Esophagus squamous epithelium (tissue), 5 donors: ENCODE measurements around the gene HELZ2. TPM values are rescaled to one million over a fixed set of nuclear protein-coding genes. Genes with fewer than 3 reads are reported as not detected.
"Not testable (repeated sequence)": the region's sequence is repeated elsewhere in the genome, so short reads cannot be mapped to it uniquely, and the experiment has no call there.

ENCODE experiments used
- DNase-seq: peaks from one replicate; lab custom pipeline; 2025; lab: John Stamatoyannopoulos, UW
- H3K27ac ChIP-seq, 4 donors: fragments of 200-600 bp; sonication (generic); one replicate each; pipeline ENCODE4 v1.5.1; 2016 to 2019; ENCODE audit warnings: mild to moderate bottlenecking in 1 of 4
- H3K27me3 ChIP-seq, 4 donors: fragments of 200-600 bp; sonication (generic); 1 replicate in 3 of 4; 2 replicates in 1 of 4; pipeline versions ENCODE4 v1.5.1 to v1.6.0; 2017 to 2021; ENCODE audit warnings: antibody characterized with exemption in 1 of 4
- H3K36me3 ChIP-seq, 3 donors: fragments of 200-600 bp; sonication (generic); one replicate each; pipeline ENCODE4 v1.5.1; 2016 to 2019
- H3K4me1 ChIP-seq, 3 donors: fragments of 200-600 bp; sonication (generic); one replicate each; pipeline ENCODE4 v1.5.1; 2017 to 2019
- H3K4me3 ChIP-seq, 4 donors: fragments of 200-600 bp; sonication (generic); 1 replicate in 3 of 4; 2 replicates in 1 of 4; pipeline ENCODE4 v1.5.1; 2016 to 2019; ENCODE audit warnings: mild to moderate bottlenecking in 2 of 4, moderate library complexity in 1 of 4
- H3K9me3 ChIP-seq, 3 donors: fragments of 200-600 bp; sonication (generic); one replicate each; pipeline ENCODE4 v1.5.1; 2016 to 2019
- POLR2A ChIP-seq, 4 donors: fragments of 450-650 bp; IDR thresholded peaks; one replicate each; pipeline ENCODE4 v1.6.1; 2017; ENCODE audit warnings: antibody characterized with exemption in 4 of 4, mild to moderate bottlenecking in 4 of 4, moderate library complexity in 3 of 4
- WGBS, 2 donors: methylation state at CpG; one replicate each; pipeline ENCODE4 v1.1.5; 2018; 5-methylcytosine and 5-hydroxymethylcytosine counted together
- intact Hi-C: fragments of 100-400 bp; cut with DNase I; formaldehyde crosslinking; loops from one replicate; pipeline ENCODE4 v1.15.0; 2022
- total RNA-seq, 4 donors: library from RNA; depleted of rRNA; stranded (reverse); fragments of >200 nt; gene quantifications; one replicate each; pipeline ENCODE4 v1.1.0, GENCODE V29; 2016
- TF ChIP-seq, protein P1 (sequence below), 6 experiments: fragments of 450-650 bp in 4 of 6; fragments of 200-600 bp in 2 of 6; sonication (generic) in 2 of 6; IDR thresholded peaks; one replicate each; pipeline ENCODE4 v1.5.1; 2016 to 2019; ENCODE audit warnings: antibody characterized with exemption in 6 of 6, mild to moderate bottlenecking in 4 of 6, moderate library complexity in 4 of 6
- donor health status: DM: yes; HTN: yes; CAD: no.

The HELZ2 gene
- total RNA-seq, 4 donors from 2014 or later = 23.7 to 37.6 (median 31.2) TPM

DNA sequence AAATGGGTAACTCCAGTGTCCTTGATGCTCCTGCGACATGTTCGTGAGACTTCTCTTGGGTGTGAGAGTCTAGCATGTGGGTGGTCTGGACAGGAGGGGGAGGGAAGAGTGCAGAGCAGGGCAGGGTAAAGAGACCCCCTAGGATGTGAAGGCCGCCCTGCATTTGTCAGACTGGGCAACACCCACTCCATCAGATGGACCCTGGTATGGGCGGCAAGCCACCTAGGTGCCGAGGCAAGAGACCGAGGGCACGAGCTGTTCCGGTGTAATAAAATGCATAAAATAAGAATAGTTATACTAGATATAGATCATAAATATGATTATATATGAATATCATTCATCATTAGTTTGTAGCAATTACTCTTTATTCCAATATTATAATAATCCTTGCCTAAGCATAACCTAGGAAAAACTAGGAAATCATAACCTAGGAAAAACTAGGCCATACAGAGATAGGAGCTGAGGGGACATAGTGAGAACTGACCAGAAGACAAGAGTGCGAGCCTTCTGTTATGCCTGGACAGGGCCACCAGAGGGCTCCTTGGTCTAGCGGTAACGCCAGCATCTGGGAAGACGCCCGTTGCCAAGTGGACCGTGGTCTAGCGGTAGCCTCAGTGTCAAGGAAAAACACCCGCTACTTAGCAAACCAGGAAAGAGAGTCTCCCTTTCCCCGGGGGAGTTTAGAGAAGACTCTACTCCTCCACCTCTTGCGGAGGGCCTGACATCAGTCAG, 40.0 kb upstream of the HELZ2 start:
- H3K4me1 ChIP-seq, DNase-seq, H3K9me3 ChIP-seq, H3K27ac ChIP-seq, H3K4me3 ChIP-seq, H3K27me3 ChIP-seq, intact Hi-C loops: not testable (repeated sequence)
- WGBS, 2 donors = 83 to 87% methylated on average over 11 to 15 of the region's 18 CpGs
- peaks cover 0 to 60% (median 0%) of the 10 kb centered on the region in 3 donors for H3K36me3 ChIP-seq
- TF ChIP-seq, protein P1, sequence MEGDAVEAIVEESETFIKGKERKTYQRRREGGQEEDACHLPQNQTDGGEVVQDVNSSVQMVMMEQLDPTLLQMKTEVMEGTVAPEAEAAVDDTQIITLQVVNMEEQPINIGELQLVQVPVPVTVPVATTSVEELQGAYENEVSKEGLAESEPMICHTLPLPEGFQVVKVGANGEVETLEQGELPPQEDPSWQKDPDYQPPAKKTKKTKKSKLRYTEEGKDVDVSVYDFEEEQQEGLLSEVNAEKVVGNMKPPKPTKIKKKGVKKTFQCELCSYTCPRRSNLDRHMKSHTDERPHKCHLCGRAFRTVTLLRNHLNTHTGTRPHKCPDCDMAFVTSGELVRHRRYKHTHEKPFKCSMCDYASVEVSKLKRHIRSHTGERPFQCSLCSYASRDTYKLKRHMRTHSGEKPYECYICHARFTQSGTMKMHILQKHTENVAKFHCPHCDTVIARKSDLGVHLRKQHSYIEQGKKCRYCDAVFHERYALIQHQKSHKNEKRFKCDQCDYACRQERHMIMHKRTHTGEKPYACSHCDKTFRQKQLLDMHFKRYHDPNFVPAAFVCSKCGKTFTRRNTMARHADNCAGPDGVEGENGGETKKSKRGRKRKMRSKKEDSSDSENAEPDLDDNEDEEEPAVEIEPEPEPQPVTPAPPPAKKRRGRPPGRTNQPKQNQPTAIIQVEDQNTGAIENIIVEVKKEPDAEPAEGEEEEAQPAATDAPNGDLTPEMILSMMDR (IDR thresholded peaks at IDR 0.05) = peak in 4 of 6 experiments; percentile 16 to 40 (median 30)

DNA sequence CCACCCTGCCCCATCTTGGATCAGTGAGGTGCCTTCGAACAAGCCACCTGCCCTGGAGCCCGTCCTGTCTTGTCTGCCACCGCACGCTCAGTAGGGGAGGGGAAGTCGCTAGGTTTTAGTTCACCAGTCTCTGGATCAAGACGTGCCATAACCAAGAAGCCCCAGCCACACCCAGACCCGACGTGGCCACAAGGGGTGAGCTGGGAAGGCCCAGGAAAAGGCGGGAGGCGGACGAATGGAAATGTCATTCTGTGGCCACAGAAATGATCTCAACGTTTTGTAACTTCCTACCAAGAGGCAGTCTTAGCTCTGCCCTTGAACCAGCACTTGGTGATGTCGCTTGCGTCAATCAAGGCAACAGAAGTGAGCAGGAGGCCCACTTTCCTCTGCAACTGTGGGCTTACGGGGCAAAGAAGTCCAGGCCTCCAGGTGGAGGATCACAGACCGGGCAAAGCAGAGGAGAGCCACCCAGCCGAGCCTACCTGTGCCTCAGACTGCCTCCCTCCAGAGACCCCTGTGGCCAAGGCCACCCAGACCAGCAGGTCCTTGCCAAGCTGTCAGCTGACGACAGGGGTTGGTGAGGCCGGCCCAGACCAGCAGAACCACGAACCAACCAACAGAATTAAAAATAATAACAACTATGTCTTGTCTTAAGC, 38.4 kb upstream of the HELZ2 start:
- Histone ChIP-seq H3K36me3 (peaks cover 0 to 44% (median 0%) of the 10 kb centered on the region in 3 donors), H3K9me3 (no peaks in the 10 kb centered on the region), H3K4me1 (peaks cover 0 to 5% (median 0%) of the 10 kb centered on the region in 3 donors), H3K4me3 (no peak overlapping the region), H3K27ac (no peak overlapping the region), H3K27me3 (no peaks in the 10 kb centered on the region)
- intact Hi-C loops = no loop called here
- DNase-seq = no peak
- TF ChIP-seq, protein P1 (IDR thresholded peaks at IDR 0.05) = no peak
- no peak for TF ChIP-seq POLR2A (IDR thresholded peaks at IDR 0.05)
- 63 to 67% methylated on average over 14 to 16 of the region's 20 CpGs for WGBS, 2 donors

DNA sequence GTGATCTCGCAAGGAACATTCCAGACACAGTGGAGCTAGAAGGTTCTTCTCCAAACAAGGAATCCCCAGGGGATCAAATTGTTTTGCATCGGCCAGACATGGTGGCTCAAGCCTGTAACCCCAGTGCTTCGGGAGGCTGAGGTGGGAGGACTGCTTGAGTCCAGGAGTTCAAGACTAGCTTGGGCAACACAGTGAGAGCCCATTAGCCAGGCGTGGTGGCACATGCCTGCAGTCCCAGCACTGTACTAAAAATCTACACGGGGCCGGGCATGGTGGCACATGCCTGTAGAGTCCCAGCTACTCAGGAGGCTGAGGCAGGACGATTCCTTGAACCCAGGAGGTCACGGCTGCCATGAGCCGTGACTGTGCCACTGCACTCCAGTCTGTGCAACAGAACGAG, 37.6 kb upstream of the HELZ2 start:
- no peak overlapping the region for H3K27ac ChIP-seq
- intact Hi-C loops = no loop called here
- peaks cover 0 to 5% (median 0%) of the 10 kb centered on the region in 3 donors for H3K4me1 ChIP-seq
- H3K27me3 ChIP-seq = no peaks in the 10 kb centered on the region
- WGBS, 2 donors = 79 to 89% methylated on average over 3 to 8 of the region's 10 CpGs
- no peak for TF ChIP-seq POLR2A (IDR thresholded peaks at IDR 0.05)
- TF ChIP-seq, protein P1 (IDR thresholded peaks at IDR 0.05) = no peak
- no peaks in the 10 kb centered on the region for H3K9me3 ChIP-seq
- no peak for DNase-seq
- no peak overlapping the region for H3K4me3 ChIP-seq
- H3K36me3 ChIP-seq = peaks cover 0 to 38% (median 0%) of the 10 kb centered on the region in 3 donors

DNA sequence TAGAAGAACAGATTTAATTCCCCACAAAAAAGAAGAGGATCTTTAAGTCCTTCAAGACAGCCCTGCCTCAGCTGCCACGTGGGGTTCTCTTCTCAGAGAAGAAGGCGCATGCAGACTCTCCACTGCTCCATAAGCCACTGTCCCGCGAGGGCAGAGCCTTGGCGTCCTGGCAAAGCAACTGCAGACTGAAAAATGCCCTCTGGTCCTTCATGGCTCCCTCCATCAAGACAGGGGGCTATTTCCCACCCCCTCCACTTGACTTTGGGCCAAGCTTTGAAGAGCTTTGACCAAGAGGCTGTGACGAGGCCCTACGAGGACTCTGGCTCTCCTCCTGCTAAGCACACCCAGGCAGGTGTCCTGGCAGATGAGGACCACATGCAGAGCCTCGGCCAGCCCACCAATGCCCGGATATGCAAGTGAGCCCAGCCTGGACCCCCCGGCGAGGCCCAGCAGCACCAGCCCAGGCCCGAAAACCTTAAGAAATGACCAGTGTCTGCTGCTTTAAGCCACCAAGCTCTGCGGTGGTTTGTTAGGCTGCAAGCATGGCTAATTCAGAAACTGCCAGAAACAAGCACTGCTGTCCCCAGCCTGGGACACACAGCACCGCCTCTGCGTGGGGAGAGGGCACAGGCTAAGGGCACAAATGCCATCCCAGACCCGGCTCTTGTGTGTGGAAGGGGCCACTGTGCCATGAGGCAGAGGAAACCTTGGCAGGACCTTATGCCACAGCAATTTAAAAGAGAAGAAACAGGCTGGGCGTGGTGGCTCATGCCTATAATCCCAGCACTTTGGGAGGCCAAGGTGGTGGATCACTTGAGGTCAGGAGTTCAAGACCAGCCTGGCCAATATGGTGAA, 36.8 kb upstream of the HELZ2 start:
- 82 to 86% methylated on average over 7 to 11 of the region's 17 CpGs for WGBS, 2 donors
- intact Hi-C loops = no loop called here
- no peaks in the 10 kb centered on the region for H3K9me3 ChIP-seq
- TF ChIP-seq POLR2A (IDR thresholded peaks at IDR 0.05) = no peak
- TF ChIP-seq, protein P1 (IDR thresholded peaks at IDR 0.05) = no peak
- H3K4me1 ChIP-seq = peaks cover 0 to 5% (median 0%) of the 10 kb centered on the region in 3 donors
- H3K27me3 ChIP-seq = no peaks in the 10 kb centered on the region
- H3K36me3 ChIP-seq = peaks cover 0 to 31% (median 0%) of the 10 kb centered on the region in 3 donors
- H3K27ac ChIP-seq = no peak overlapping the region
- no peak overlapping the region for H3K4me3 ChIP-seq
- no peak for DNase-seq
